Vagina (tissue), 2 donors: Measurements from ENCODE around the gene RALGAPB.

Experiments used
- POLR2A ChIP-seq, 2 donors: fragments of 450-650 bp; IDR thresholded peaks; one replicate each; pipeline ENCODE4 v1.6.1; 2017; ENCODE audit warnings: antibody characterized with exemption in 2 of 2, mild to moderate bottlenecking in 2 of 2, moderate library complexity in 2 of 2
- TF ChIP-seq, protein P1 (sequence below), 3 experiments: fragments of 450-650 bp in 2 of 3; fragments of 200-600 bp in 1 of 3; sonication (generic) in 1 of 3; IDR thresholded peaks; one replicate each; pipeline ENCODE4 v1.5.1; 2017 to 2019; ENCODE audit warnings: antibody characterized with exemption in 3 of 3, mild to moderate bottlenecking in 2 of 3, moderate library complexity in 2 of 3

DNA sequence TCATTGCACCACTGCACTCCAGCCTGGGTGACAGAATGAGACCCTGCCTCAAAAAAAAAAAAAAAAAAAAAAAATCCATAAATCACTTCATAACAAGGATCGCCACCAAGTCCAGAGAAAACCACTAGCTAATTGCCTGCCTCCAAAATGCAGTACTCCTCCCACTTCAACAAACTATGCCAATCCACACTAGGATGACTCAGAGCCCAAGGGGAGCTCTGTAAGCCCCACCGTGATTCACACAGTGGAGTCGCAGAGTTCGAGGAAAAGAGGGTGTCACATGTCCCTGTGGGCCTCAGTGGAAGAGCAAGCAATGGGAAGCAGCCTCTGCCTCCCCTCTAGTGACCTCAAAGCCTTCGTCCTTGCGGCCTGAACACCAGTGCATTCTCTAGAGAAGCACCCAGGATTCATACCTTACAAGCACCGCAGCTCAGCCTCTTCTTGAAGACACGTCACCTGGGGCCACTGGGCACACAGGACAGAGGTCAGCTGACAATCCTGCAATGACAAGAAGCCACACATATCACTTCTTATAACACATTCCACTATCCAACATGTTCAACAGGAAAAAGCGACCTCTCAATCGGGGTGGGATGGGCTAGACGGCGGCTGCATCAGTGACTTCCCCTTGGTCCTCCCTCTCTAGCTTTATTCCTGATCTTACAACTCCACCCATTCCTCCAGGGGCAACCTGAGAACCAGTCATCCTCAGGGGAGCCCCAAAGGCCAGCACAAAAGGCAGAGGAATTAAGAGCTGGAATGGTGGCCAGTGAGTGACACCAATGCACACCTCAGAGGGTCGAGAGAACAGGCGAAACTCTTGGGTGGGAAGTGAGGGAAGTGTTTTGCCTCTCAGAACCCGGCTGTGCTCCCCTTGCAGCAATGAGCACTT lies 46.4 kb upstream of the RALGAPB start:
- TF ChIP-seq, protein P1, sequence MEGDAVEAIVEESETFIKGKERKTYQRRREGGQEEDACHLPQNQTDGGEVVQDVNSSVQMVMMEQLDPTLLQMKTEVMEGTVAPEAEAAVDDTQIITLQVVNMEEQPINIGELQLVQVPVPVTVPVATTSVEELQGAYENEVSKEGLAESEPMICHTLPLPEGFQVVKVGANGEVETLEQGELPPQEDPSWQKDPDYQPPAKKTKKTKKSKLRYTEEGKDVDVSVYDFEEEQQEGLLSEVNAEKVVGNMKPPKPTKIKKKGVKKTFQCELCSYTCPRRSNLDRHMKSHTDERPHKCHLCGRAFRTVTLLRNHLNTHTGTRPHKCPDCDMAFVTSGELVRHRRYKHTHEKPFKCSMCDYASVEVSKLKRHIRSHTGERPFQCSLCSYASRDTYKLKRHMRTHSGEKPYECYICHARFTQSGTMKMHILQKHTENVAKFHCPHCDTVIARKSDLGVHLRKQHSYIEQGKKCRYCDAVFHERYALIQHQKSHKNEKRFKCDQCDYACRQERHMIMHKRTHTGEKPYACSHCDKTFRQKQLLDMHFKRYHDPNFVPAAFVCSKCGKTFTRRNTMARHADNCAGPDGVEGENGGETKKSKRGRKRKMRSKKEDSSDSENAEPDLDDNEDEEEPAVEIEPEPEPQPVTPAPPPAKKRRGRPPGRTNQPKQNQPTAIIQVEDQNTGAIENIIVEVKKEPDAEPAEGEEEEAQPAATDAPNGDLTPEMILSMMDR (IDR thresholded peaks at IDR 0.05) = no peak
- no peak for TF ChIP-seq POLR2A (IDR thresholded peaks at IDR 0.05)
